Activated T-cell treated with anti-CD3 and anti-CD28 coated beads, Interleukin-2, amount 50 U/mL, for 4 hours (primary cell): ENCODE results near the gene AGPAT3. TPM values are rescaled to one million over a fixed set of nuclear protein-coding genes. Genes with fewer than 3 reads are reported as not detected.

ENCODE experiments used
- ATAC-seq, 2 donors: fragments of 200-7000 bp; cut with Tn5 transposase; one replicate each; pipeline ENCODE4 v1.10.0; 2021
- DNase-seq: peaks from one replicate; pipeline ENCODE4 v3.0.0-alpha.2; 2020
- H3K27me3 Mint-ChIP-seq: one replicate; pipeline ENCODE4 v1.8.0; 2021; ENCODE audit warnings: low read depth, mixed read lengths
- H3K36me3 Mint-ChIP-seq: one replicate; pipeline ENCODE4 v1.8.0; 2022; ENCODE audit warnings: mixed read lengths; ENCODE audit not compliant: insufficient read depth
- H3K4me1 Mint-ChIP-seq: one replicate; pipeline ENCODE4 v1.8.0; 2021; ENCODE audit warnings: low read depth, mixed read lengths
- H3K4me3 Mint-ChIP-seq: one replicate; pipeline ENCODE4 v1.8.0; 2021; ENCODE audit warnings: mild to moderate bottlenecking, moderate library complexity, mixed read lengths
- H3K9me3 Mint-ChIP-seq: one replicate; pipeline ENCODE4 v1.8.0; 2021; ENCODE audit warnings: mixed read lengths
- total RNA-seq, 3 donors: library from RNA; stranded (reverse); gene quantifications; one replicate each; pipeline ENCODE4 v1.2.1, GENCODE V29; 2021

Gene AGPAT3
- total RNA-seq, 3 donors from 2014 or later: 97.4 to 122 (median 117) TPM

DNA sequence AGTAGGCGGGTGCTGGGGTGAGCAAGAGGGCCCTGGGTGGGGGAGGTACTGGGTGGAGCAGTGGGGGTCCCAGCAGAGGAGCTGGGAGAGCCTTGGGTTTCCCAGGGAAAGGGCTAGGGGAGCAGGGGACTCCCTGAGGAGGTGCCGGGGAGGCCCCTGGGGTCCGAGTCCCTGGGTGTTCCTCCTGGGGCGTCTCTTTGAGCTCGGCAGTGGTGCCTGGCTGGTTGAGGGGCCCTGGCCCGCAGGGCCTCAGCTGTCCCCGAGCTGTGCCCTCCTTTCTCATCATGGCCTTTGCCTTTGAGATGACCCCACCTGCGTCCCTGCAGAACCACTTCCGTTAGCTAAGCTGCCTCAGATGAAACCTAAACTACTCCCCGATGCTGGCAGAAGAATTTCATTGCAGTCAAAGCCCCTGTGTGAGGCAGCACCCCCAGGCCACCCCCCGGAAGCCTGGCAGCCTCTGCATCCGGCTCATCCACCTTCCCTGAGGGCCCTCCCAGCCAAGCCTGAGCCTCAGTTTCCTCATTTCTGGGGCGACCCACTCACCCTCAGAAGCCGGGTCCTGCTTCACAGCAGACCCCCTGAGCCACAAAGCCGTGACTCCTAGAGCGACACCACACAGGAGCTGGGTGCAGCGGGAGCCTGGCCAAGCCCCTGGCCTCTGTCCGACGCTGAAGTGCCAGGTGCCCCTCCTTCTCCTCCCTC, 103.5 kb downstream of the AGPAT3 start:
- Mint-ChIP-seq H3K4me1 (peaks cover 2% of the 10 kb centered on the region), H3K4me3 (no peak overlapping the region), H3K27me3 (no peaks in the 10 kb centered on the region), H3K9me3 (no peaks in the 10 kb centered on the region), H3K36me3 (peaks cover 8% of the 10 kb centered on the region)
- ATAC-seq (no peak), DNase-seq (no peak)

DNA sequence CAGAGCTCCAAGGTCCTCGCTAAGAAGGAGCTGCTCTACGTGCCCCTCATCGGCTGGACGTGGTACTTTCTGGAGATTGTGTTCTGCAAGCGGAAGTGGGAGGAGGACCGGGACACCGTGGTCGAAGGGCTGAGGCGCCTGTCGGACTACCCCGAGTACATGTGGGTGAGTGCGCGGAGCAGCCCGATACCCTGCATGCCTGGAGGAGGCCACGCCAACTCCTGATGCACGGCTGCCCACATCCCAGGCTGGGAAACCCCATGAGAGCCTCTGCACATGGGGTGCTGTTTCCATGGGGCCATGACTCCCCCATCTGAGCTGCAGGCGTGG, 104.1 kb downstream of the AGPAT3 start:
- DNase-seq (no peak), ATAC-seq (no peak)
- Mint-ChIP-seq H3K4me1 (no peaks in the 10 kb centered on the region), H3K4me3 (no peak overlapping the region), H3K9me3 (no peaks in the 10 kb centered on the region), H3K36me3 (peaks cover 6% of the 10 kb centered on the region), H3K27me3 (no peaks in the 10 kb centered on the region)

- ATAC-seq: no peak
- H3K4me1 Mint-ChIP-seq: peaks cover 10% of the 10 kb centered on the region
Measured at GRCh38 chr21:43970551-43970950, 105.5 kb downstream of the AGPAT3 start.

DNA sequence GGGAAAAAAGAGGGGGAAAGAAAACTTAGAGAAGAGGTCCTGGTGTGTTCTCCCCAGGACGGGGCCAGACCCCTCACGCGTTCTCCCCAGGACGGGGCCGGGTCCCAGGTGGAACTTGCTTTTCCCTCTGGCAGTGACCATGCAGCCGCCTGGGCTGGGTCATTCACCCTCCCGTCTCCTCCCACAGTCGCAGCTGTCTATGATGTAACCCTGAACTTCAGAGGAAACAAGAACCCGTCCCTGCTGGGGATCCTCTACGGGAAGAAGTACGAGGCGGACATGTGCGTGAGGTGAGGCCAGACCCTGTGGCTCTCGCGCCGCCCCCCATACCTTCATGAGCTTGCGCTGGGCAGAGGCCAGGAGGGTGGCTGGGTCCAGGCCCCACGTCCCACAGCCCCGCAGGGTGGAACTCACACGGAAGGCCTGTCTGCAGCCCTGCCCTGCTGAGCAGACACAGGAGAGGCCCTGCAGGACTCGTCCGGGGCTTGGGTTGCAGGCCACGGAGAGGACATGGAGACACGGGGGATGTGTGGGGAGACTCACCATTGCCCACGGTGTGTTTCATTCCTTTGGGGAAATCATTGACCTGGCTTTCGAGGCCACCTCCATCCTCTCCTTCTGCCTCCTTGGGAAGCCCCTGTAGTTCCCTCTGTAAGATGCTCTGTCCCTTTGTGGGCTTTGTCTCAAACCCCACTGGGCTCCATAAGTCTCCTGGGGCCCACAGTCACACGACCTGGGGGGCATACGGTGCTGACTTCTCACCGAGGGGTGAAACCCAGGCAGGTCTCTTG, 106.4 kb downstream of the AGPAT3 start:
- H3K4me1 Mint-ChIP-seq: peaks cover 10% of the 10 kb centered on the region
- DNase-seq (no peak), ATAC-seq (no peak)
- no peak overlapping the region for H3K4me3 Mint-ChIP-seq
- no peaks in the 10 kb centered on the region for H3K9me3 Mint-ChIP-seq
- H3K36me3 Mint-ChIP-seq: peaks cover 6% of the 10 kb centered on the region
- no peaks in the 10 kb centered on the region for H3K27me3 Mint-ChIP-seq

More at GRCh38 chr21:43970551-43970950, 105.5 kb downstream of the AGPAT3 start:
- Mint-ChIP-seq H3K9me3 (no peaks in the 10 kb centered on the region), H3K27me3 (no peaks in the 10 kb centered on the region), H3K36me3 (peaks cover 6% of the 10 kb centered on the region), H3K4me3 (no peak overlapping the region)
- no peak for DNase-seq

DNA sequence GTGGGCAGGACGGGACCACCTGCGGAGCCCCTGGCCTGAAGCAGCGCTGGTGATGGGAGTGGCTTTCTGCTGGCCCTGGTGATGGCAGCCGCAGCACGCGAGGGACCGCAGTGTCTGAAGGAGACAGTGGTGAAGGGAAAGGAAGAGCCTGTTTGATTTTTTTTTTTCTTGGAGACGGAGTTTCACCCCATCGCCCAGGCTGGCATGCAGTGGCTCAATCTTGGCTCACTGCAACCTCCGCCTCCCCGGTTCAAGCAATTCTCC, 106.9 kb downstream of the AGPAT3 start:
- peaks cover 10% of the 10 kb centered on the region for H3K4me1 Mint-ChIP-seq
- H3K9me3 Mint-ChIP-seq: no peaks in the 10 kb centered on the region
- no peaks in the 10 kb centered on the region for H3K27me3 Mint-ChIP-seq
- no peak for DNase-seq
- H3K36me3 Mint-ChIP-seq: peaks cover 6% of the 10 kb centered on the region
- no peak for ATAC-seq
- no peak overlapping the region for H3K4me3 Mint-ChIP-seq

GRCh38 chr21:43972850-43973633, 108.0 kb downstream of the AGPAT3 start:
- ATAC-seq (no peak), DNase-seq (no peak)
- no peaks in the 10 kb centered on the region for H3K9me3 Mint-ChIP-seq
- no peaks in the 10 kb centered on the region for H3K27me3 Mint-ChIP-seq
- H3K4me1 Mint-ChIP-seq: peaks cover 10% of the 10 kb centered on the region
- no peak overlapping the region for H3K4me3 Mint-ChIP-seq
- peaks cover 2% of the 10 kb centered on the region for H3K36me3 Mint-ChIP-seq

DNA sequence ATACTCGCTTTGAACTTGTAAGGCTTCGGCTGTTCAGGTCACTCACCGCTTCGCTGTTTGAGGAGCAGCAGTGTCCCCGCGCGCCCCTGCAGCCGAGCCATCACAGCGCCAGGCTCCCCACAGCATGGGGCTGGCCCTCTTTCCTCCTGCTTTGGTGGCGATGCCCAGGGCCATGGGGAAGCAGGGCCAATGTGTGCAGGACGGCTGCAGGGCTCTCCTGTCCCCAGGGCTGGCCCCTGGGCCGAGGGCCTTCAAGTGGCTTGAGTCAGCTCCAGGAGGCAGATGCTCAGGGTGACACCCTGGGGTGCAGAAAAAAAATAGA, 108.6 kb downstream of the AGPAT3 start:
- peaks cover 2% of the 10 kb centered on the region for H3K36me3 Mint-ChIP-seq

DNA sequence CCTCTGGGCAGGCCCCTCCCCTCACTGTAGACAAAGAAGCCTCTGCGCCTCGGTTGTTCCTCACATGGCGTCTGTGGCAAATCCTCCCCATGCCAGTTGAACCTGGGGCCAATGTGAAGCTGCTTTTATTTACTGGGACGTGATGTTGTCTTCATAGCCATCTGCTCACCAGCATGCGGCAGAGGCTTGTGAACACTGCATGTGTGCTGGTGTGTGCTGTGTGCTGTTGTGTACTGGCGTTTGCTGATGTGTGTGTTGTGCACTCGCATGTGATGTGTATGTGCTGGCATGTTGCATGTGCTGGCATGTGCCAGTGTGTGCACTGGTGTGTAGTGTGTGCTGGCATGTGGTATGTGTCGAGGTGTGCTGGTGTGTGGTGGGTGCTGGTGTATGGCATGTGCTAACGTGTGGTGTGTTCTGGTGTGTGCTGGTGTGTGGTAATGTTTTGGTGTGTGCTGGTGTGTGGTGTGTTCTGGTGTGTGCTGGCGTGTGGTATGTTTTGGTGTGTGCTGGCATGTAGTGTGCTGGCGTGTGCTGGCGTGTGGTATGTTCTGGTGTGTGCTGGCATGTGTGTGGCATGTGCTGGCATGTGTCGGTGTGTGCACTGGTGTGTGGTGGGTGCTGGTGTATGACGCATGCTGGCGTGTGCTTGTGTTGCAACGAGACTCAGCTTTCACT, 109.9 kb downstream of the AGPAT3 start:
- peaks cover 4% of the 10 kb centered on the region for H3K36me3 Mint-ChIP-seq
- no peaks in the 10 kb centered on the region for H3K9me3 Mint-ChIP-seq
- no peaks in the 10 kb centered on the region for H3K27me3 Mint-ChIP-seq
- DNase-seq (no peak), ATAC-seq (peak in 1 of 2 donors; percentile 24)
- H3K4me3 Mint-ChIP-seq: no peak overlapping the region
- peaks cover 10% of the 10 kb centered on the region for H3K4me1 Mint-ChIP-seq

More for the DNA sequence above, 108.6 kb downstream of the AGPAT3 start:
- H3K4me3 Mint-ChIP-seq: no peak overlapping the region
- H3K4me1 Mint-ChIP-seq: peaks cover 10% of the 10 kb centered on the region
- H3K27me3 Mint-ChIP-seq: no peaks in the 10 kb centered on the region
- no peak for DNase-seq
- H3K9me3 Mint-ChIP-seq: no peaks in the 10 kb centered on the region
- no peak for ATAC-seq

- DNase-seq: peak; percentile 83
- ATAC-seq: peak; percentile 92 to 97
- Mint-ChIP-seq H3K4me1 (peaks cover 10% of the 10 kb centered on the region), H3K36me3 (peaks cover 4% of the 10 kb centered on the region), H3K9me3 (no peaks in the 10 kb centered on the region), H3K4me3 (no peak overlapping the region), H3K27me3 (no peaks in the 10 kb centered on the region)
Measured at GRCh38 chr21:43975469-43976098, 110.6 kb downstream of the AGPAT3 start.

DNA sequence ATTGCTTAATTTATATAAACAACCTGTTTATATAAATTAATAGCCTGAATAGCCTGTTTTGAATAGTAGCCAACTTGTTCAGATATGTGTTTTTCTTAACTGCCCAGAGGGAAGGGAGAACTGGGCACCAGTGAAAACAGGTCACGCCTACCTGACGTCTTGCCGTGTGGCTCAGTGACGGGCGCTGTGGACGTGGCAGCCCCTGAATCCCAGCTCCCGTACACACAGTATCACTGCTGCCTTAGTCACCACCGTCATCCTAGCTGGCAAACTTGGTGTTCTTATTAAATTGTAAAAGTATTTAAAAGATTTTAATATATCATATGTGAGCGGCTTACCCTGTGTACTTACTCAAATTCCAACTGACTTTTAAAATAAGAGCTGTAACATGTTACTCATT, 111.6 kb downstream of the AGPAT3 start:
- Mint-ChIP-seq H3K36me3 (peaks cover 6% of the 10 kb centered on the region), H3K27me3 (no peaks in the 10 kb centered on the region), H3K9me3 (no peaks in the 10 kb centered on the region), H3K4me1 (peaks cover 10% of the 10 kb centered on the region), H3K4me3 (no peak overlapping the region)
- no peak for ATAC-seq
- no peak for DNase-seq

DNA sequence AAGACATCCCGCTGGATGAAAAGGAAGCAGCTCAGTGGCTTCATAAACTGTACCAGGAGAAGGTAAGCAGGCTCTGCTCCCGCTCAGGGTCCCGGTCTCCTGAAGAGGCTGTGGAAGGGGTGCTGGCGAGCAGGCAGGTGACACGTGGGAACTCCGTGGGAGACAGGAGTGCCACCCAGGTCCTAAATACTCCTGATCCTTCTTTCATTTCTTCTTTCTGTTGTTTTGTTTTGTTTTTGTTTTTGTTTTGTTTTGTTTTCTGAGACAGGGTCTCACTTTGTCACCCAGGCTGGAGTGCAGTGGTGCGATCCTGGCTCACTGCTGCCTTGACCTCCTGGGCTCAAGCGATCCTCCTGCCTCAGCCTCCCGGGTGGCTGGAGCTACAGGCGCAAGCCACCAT, 113.0 kb downstream of the AGPAT3 start:
- peaks cover 10% of the 10 kb centered on the region for H3K4me1 Mint-ChIP-seq
- no peak for ATAC-seq
- H3K4me3 Mint-ChIP-seq: no peak overlapping the region
- H3K9me3 Mint-ChIP-seq: no peaks in the 10 kb centered on the region
- peaks cover 8% of the 10 kb centered on the region for H3K36me3 Mint-ChIP-seq
- H3K27me3 Mint-ChIP-seq: no peaks in the 10 kb centered on the region
- no peak for DNase-seq

DNA sequence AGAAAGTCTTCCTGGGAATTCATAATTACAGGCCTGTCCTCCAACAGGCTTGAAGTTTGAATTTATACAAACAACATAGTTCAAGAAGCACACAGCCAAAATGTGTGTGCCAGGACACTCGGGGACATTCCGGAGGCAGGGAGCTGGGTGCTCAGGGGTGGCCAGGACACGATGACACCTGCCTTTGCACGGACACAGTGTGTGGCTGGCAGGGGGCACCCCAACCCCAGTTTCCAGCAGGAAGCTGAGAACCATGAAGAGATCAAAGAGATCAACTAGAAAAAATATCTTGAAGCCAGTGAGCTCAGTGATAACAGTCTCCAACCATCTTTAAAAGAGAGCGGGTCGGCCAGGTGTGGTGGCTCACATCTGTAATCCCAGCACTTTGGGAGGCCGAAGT, 114.6 kb downstream of the AGPAT3 start:
- no peak for ATAC-seq
- H3K27me3 Mint-ChIP-seq: no peaks in the 10 kb centered on the region
- H3K9me3 Mint-ChIP-seq: no peaks in the 10 kb centered on the region
- peaks cover 10% of the 10 kb centered on the region for H3K36me3 Mint-ChIP-seq
- H3K4me3 Mint-ChIP-seq: no peak overlapping the region
- DNase-seq: no peak
- peaks cover 7% of the 10 kb centered on the region for H3K4me1 Mint-ChIP-seq

GRCh38 chr21:43981151-43981870, 116.3 kb downstream of the AGPAT3 start:
- DNase-seq (no peak), ATAC-seq (no peak)
- Mint-ChIP-seq H3K9me3 (no peaks in the 10 kb centered on the region), H3K4me3 (no peak overlapping the region), H3K27me3 (no peaks in the 10 kb centered on the region), H3K36me3 (peaks cover 10% of the 10 kb centered on the region), H3K4me1 (peaks cover 12% of the 10 kb centered on the region)

GRCh38 chr21:43981871-43982210, 116.8 kb downstream of the AGPAT3 start:
- H3K27me3 Mint-ChIP-seq: no peaks in the 10 kb centered on the region
- peaks cover 16% of the 10 kb centered on the region for H3K4me1 Mint-ChIP-seq
- no peak overlapping the region for H3K4me3 Mint-ChIP-seq
- peaks cover 10% of the 10 kb centered on the region for H3K36me3 Mint-ChIP-seq
- no peaks in the 10 kb centered on the region for H3K9me3 Mint-ChIP-seq
- ATAC-seq (no peak), DNase-seq (no peak)
